ENCODE results near the gene SAAL1. TPM values are rescaled to one million over a fixed set of nuclear protein-coding genes. Genes with fewer than 3 reads are reported as not detected.
"Not testable (repeated sequence)": the region's sequence is repeated elsewhere in the genome, so short reads cannot be mapped to it uniquely, and the experiment has no call there.

Gene SAAL1
- total and polyA plus RNA-seq, 11 donors = 4.9 to 10.9 (median 6.7) TPM

DNA sequence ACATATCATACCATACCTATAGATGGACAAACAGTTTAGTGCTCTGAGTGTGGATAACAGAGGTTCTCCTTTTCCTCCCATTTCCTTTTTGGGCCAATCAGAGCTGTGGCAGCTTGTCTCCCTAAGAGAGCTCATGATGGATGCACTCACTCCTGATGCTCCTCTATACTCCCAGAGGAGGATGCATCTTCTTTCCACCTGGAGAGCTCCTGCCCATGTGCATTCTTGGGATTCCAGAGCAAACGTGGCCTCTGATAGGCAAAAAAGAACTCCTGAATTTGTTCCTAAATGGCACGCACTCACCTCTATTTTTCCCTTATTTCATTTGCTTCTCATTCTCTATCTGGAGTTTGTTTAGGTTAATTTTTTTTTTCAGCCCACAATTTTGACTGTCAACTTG lies 29.4 kb upstream of the SAAL1 start:
- no peak overlapping the region for H3K27ac ChIP-seq
- H3K27me3 ChIP-seq = peaks cover 0 to 9% (median 0%) of the 10 kb centered on the region in 9 donors
- 34 to 46% (median 40%) methylated on average over 2 of the region's 2 CpGs for WGBS, 4 donors
- intact Hi-C loops (cut with DNase I) = no loop called here
- no peak for DNase-seq
- no peaks in the 10 kb centered on the region for H3K4me1 ChIP-seq
- no peaks in the 10 kb centered on the region for H3K36me3 ChIP-seq
- H3K9me3 ChIP-seq = no peaks in the 10 kb centered on the region
- ATAC-seq = no peak
- no peak for TF ChIP-seq POLR2A (IDR thresholded peaks at IDR 0.05)
- TF ChIP-seq, protein P1, sequence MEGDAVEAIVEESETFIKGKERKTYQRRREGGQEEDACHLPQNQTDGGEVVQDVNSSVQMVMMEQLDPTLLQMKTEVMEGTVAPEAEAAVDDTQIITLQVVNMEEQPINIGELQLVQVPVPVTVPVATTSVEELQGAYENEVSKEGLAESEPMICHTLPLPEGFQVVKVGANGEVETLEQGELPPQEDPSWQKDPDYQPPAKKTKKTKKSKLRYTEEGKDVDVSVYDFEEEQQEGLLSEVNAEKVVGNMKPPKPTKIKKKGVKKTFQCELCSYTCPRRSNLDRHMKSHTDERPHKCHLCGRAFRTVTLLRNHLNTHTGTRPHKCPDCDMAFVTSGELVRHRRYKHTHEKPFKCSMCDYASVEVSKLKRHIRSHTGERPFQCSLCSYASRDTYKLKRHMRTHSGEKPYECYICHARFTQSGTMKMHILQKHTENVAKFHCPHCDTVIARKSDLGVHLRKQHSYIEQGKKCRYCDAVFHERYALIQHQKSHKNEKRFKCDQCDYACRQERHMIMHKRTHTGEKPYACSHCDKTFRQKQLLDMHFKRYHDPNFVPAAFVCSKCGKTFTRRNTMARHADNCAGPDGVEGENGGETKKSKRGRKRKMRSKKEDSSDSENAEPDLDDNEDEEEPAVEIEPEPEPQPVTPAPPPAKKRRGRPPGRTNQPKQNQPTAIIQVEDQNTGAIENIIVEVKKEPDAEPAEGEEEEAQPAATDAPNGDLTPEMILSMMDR (IDR thresholded peaks at IDR 0.05) = no peak
- no peak overlapping the region for H3K4me3 ChIP-seq

DNA sequence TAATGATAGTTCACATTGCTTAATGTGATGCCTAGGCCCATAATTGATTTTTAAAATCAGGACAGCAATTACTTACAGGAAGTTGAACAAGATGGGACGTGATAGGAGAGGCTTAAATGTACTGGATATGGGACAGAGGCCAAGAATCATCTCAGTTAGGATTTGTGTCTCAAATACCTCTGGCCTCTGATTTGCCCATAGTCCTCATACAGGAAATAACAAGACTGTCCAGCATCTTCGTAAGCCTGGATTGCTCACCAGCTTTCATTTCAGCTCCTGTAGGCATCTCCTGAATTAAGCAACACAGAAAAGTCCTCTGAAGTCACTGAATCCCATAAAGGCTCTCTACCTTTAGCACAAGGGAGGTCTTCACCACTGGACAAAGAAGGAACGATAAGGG lies 26.5 kb upstream of the SAAL1 start, which contains the start of gene MRGPRX3:
Gene MRGPRX3 (plus strand): TSS at position 231 of the 400 bp plus-strand sequence. CDS start 4,632 bp downstream, outside the sequence.
- DNase-seq (no peak), ATAC-seq (no peak)
- Histone ChIP-seq H3K27ac (no peak within 1 kb of the TSS), H3K9me3 (no peaks in the 10 kb centered on the region), H3K36me3 (no peaks in the 10 kb centered on the region), H3K4me3 (no peak within 1 kb of the TSS), H3K4me1 (no peaks in the 10 kb centered on the region), H3K27me3 (peaks cover 0 to 23% (median 7%) of the 10 kb centered on the region in 9 donors)
- WGBS, 4 donors = 53 to 58% (median 55%) methylated on average over 3 of the region's 3 CpGs
- no peak for TF ChIP-seq POLR2A (IDR thresholded peaks at IDR 0.05)
- TF ChIP-seq, protein P1 (IDR thresholded peaks at IDR 0.05) = no peak
- intact Hi-C loops (cut with DNase I) = no loop called here

DNA sequence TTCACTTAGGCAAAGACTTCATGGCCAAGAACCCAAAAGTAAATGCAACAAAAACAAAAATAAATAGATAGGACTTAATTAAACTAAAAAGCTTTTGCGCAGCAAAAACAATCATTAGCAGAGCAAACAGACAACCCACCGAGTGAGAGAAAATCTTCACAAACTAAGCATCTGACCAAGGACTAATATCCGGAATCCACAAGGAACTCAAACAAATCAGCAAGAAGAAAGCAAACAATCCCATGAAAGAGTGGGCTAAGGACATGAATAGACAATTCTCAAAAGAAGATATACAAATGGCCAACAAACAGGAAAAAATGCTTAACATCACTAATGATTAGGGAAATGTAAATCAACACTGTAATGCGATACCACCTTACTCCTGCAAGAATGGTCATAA lies 25.2 kb upstream of the SAAL1 start:
- ATAC-seq; DNase-seq; intact Hi-C loops (cut with DNase I); H3K27ac ChIP-seq; H3K36me3 ChIP-seq; H3K4me3 ChIP-seq; H3K9me3 ChIP-seq; H3K4me1 ChIP-seq: not testable (repeated sequence)
- H3K27me3 ChIP-seq = peaks cover 0 to 23% (median 7%) of the 10 kb centered on the region in 9 donors
- WGBS, 4 donors = 90 to 94% (median 91%) methylated on average over 4 of the region's 4 CpGs

DNA sequence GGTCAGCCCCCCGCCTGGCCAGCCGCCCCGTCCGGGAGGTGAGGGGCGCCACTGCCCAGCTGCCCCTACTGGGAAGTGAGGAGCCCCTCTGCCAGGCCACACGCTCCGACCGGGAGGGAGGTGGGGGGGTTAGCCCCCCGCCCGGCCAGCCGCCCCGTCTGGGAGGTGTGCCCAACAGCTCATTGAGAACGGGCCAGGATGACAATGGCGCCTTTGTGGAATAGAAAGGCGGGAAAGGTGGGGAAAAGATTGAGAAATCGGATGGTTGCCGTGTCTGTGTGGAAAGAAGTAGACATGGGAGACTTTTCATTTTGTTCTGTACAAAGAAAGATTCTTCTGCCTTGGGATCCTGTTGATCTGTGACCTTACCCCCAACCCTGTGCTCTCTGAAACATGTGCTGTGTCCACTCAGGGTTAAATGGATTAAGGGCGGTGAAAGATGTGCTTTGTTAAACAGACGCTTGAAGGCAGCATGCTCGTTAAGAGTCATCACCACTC lies 15.5 kb upstream of the SAAL1 start:
- H3K4me1 ChIP-seq; H3K36me3 ChIP-seq; H3K9me3 ChIP-seq; ATAC-seq; DNase-seq; H3K27me3 ChIP-seq; H3K27ac ChIP-seq; H3K4me3 ChIP-seq; intact Hi-C loops (cut with DNase I): not testable (repeated sequence)
- 65 to 84% (median 75%) methylated on average over 12 to 20 of the region's 20 CpGs for WGBS, 4 donors

DNA sequence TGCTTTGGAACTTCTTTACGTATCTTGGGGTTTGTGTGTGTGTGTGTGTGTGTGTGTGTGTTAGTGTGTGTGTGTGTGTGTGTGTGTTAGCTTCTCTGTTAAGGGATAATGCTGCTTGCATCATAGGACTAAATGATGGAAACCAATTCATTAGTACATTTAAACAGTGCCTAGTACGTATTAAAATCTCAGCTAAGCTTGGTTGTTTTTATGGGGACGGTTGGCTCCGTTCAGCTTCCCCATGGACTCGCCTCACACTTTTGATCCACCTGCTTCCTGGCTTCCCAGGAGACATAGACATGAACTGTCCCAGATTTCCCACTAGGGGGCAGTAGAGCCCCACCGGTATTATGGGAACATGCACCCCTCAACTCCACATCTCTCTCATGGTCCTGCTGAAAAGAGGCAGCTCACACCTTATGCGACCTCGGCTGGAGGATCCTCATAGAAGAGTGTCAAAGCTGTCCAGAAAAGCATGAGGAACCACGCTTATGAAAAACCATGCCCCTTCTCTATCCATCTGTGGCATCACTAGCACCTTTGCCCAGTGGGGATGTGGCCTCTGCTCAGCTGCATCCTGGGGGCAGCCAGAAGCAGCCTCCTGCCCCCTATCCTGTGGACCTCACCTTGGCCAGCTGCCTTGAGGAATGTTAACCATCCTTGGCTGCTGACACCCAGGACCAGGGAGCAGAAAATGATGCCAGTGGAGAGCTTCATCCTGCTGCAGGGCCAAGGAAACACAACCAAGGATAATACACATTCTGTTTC lies 9.7 kb upstream of the SAAL1 start:
- H3K27ac ChIP-seq = no peak overlapping the region
- peak; percentile 26 to 86 (median 80) for ATAC-seq
- DNase-seq = peak in 4 of 5 donors; percentile 20 to 49 (median 30)
- WGBS, 4 donors = 0 to 3% (median 2%) methylated on average over 9 of the region's 9 CpGs
- H3K4me1 ChIP-seq = no peaks in the 10 kb centered on the region
- no peak for TF ChIP-seq POLR2A (IDR thresholded peaks at IDR 0.05)
- TF ChIP-seq, protein P1 (IDR thresholded peaks at IDR 0.05) = peak; percentile 70 to 91 (median 84)
- no peak overlapping the region for H3K4me3 ChIP-seq
- no peaks in the 10 kb centered on the region for H3K9me3 ChIP-seq
- intact Hi-C loops (cut with DNase I) = loop anchor here in 7 of 10 donors (2.0 to 10.0 kb wide), 6 partner anchors 617 to 689 kb away; no protein-coding TSS in a partner anchor
- H3K36me3 ChIP-seq = no peaks in the 10 kb centered on the region
- peaks cover 0 to 23% (median 5%) of the 10 kb centered on the region in 9 donors for H3K27me3 ChIP-seq

Measured in heart left ventricle (tissue), 16 donors.